Panc1 (cell line): ENCODE results near the gene ANKRD34A. TPM values are rescaled to one million over a fixed set of nuclear protein-coding genes. Genes with fewer than 3 reads are reported as not detected.
A peak's percentile ranks its signal among the peaks of the same experiment; 100 is the strongest.

Experiments
- ATAC-seq: fragments of 200-7000 bp; cut with Tn5 transposase; 2 replicates; pipeline ENCODE4 v1.9.1; 2020; ENCODE audit warnings: mild to moderate bottlenecking, moderate library complexity
- BruUV-seq: library from RNA; stranded (reverse); fragments of 400-500 nt; replicated peaks from 2 replicates; lab custom pipeline; 2021; lab: Mats Ljungman, UMichigan
- CTCF ChIA-PET: fragments of 300-600 bp; sonication (Branson Sonifier 250); formaldehyde crosslinking; loops from one replicate; lab custom pipeline; 2022; ENCODE audit warnings: antibody characterized with exemption; lab: Charles Lee
- POLR2A ChIA-PET: fragments of 300-600 bp; sonication (Branson Sonifier 250); formaldehyde crosslinking; loops from one replicate; lab custom pipeline; 2022; ENCODE audit warnings: antibody characterized with exemption; lab: Charles Lee
- DNase-seq: peaks from one replicate; pipeline ENCODE4 v3.0.0-alpha.2; 2010; ENCODE audit warnings: low read depth, low spot score
- H3K27ac ChIP-seq: 2 replicates; pipeline ENCODE4 v1.5.1; 2011; ENCODE audit warnings: mild to moderate bottlenecking, low read length, inconsistent platforms
- H3K27me3 ChIP-seq: fragments of 200-500 bp; sonication (Bioruptor generic); 2 replicates; pipeline ENCODE4 v1.6.0; 2014; ENCODE audit warnings: low read length, inconsistent platforms; ENCODE audit not compliant: control insufficient read depth, insufficient read depth
- H3K36me3 ChIP-seq: fragments of 200-500 bp; sonication (Bioruptor generic); 2 replicates; pipeline ENCODE4 v1.5.1; 2014; ENCODE audit warnings: inconsistent platforms, mild to moderate bottlenecking, low read length, moderate library complexity; ENCODE audit not compliant: control insufficient read depth, insufficient read depth
- H3K4me1 ChIP-seq: 2 replicates; pipeline ENCODE4 v1.5.1; 2011; ENCODE audit warnings: inconsistent platforms, mild to moderate bottlenecking, low read length, moderate library complexity; ENCODE audit not compliant: control insufficient read depth, insufficient read depth
- H3K4me3 ChIP-seq, 2 experiments: 2 replicates each; pipeline ENCODE4 v1.5.1; 2011 to 2012; ENCODE audit warnings: low read depth in 2 of 2, low read length in 2 of 2, mild to moderate bottlenecking in 2 of 2, inconsistent platforms in 1 of 2, moderate library complexity in 1 of 2
- H3K9me3 ChIP-seq: fragments of 200-500 bp; sonication (Bioruptor generic); 2 replicates; pipeline ENCODE4 v1.5.1; 2014; ENCODE audit warnings: low read depth, mild to moderate bottlenecking, inconsistent platforms, low read length, moderate library complexity; ENCODE audit not compliant: control insufficient read depth, insufficient read depth
- CTCF ChIP-seq: fragments of 450-650 bp; IDR thresholded peaks from 2 replicates; pipeline ENCODE4 v1.5.1; 2017; ENCODE audit warnings: mild to moderate bottlenecking
- POLR2AphosphoS5 ChIP-seq: IDR thresholded peaks from 2 replicates; pipeline ENCODE4 v1.6.1; 2012; ENCODE audit warnings: mild to moderate bottlenecking, low read depth, low read length, moderate library complexity
- REST ChIP-seq, 2 experiments: IDR thresholded peaks; 2 replicates each; pipeline ENCODE4 v1.6.1; 2011 to 2012; ENCODE audit warnings: low read depth in 2 of 2, control low read depth in 1 of 2, low read length in 1 of 2, mild to moderate bottlenecking in 1 of 2, moderate library complexity in 1 of 2; ENCODE audit not compliant: insufficient read depth in 1 of 2
- SIN3A ChIP-seq: IDR thresholded peaks from 2 replicates; pipeline ENCODE4 v1.6.1; 2012; ENCODE audit warnings: low read depth, mild to moderate bottlenecking, low read length, moderate library complexity, borderline replicate concordance; ENCODE audit not compliant: insufficient read depth
- TCF7L2 ChIP-seq: IDR thresholded peaks from 2 replicates; pipeline ENCODE4 v1.6.1; 2011; ENCODE audit warnings: mild to moderate bottlenecking, low read depth, low read length, inconsistent platforms
- in situ Hi-C: cut with HindIII; loops from 2 replicates; pipeline ENCODE4 v1.10.0; 2016; ENCODE audit warnings: low sequenced_read_pairs, low pct_unique_long_range_greater_than_20kb
- intact Hi-C: fragments of 100-400 bp; cut with micrococcal nuclease; formaldehyde crosslinking; loops from one replicate; pipeline ENCODE4 v1.10.0; 2022; ENCODE audit not compliant: unreplicated experiment
- total RNA-seq: library from RNA; stranded (reverse); gene quantifications from one replicate; pipeline ENCODE4 v1.2.1, GENCODE V29; 2021; ENCODE audit not compliant: unreplicated experiment

ANKRD34A gene
- total RNA-seq, 1 experiment from 2014 or later, result 1.4 TPM

- ATAC-seq, result no peak
- Histone ChIP-seq H3K27me3 (no peaks in the 10 kb centered on the region), H3K36me3 (no peaks in the 10 kb centered on the region), H3K9me3 (no peaks in the 10 kb centered on the region), H3K27ac (peak overlapping the region; percentile 34), H3K4me1 (peaks cover 51% of the 10 kb centered on the region), H3K4me3 (no peak overlapping the region)
- no peak for DNase-seq
- CTCF ChIA-PET, result interaction anchor here (0.7 to 1.6 kb wide), 2 partner anchors 49 to 67 kb away, joined by 3 to 4 read pairs; no protein-coding TSS in a partner anchor
- POLR2A ChIA-PET, result no interaction called here
- TF ChIP-seq REST (IDR thresholded peaks at IDR 0.05; ENCODE audit: insufficient read depth in 1 of 2, low read depth in 2 of 2, low read length in 1 of 2), result no peak
- TF ChIP-seq TCF7L2, result no peak
- no peak for TF ChIP-seq POLR2AphosphoS5
- no peak for TF ChIP-seq CTCF
- no peak for TF ChIP-seq SIN3A
- BruUV-seq, result no TSS peak
- intact Hi-C loops (no loop called here), in situ Hi-C loops (no loop called here)
These were observed 5.0 kb downstream of the ANKRD34A start for GRCh38 chr1:145959333-145959732.

- ATAC-seq (no peak), DNase-seq (no peak)
- BruUV-seq, result no TSS peak
- Histone ChIP-seq H3K9me3 (no peaks in the 10 kb centered on the region), H3K27me3 (no peaks in the 10 kb centered on the region), H3K4me3 (no peak overlapping the region), H3K4me1 (peaks cover 48% of the 10 kb centered on the region), H3K27ac (peak overlapping the region; percentile 98; the same call in 1 of the 2 replicates), H3K36me3 (no peaks in the 10 kb centered on the region)
- POLR2A ChIA-PET, result no interaction called here
- in situ Hi-C loops (no loop called here), intact Hi-C loops (no loop called here)
- TF ChIP-seq TCF7L2, result no peak
- CTCF ChIA-PET, result interaction anchor here (0.7 to 1.6 kb wide), 2 partner anchors 50 to 67 kb away, joined by 3 to 4 read pairs; no protein-coding TSS in a partner anchor
These were observed 5.6 kb downstream of the ANKRD34A start for GRCh38 chr1:145958734-145959133.
